Measurements from ENCODE around the gene NOTCH2. TPM values are rescaled to one million over a fixed set of nuclear protein-coding genes. Genes with fewer than 3 reads are reported as not detected.

The NOTCH2 gene
- total and polyA plus RNA-seq, 12 donors, result 5.4 to 138 (median 71.5) TPM

DNA sequence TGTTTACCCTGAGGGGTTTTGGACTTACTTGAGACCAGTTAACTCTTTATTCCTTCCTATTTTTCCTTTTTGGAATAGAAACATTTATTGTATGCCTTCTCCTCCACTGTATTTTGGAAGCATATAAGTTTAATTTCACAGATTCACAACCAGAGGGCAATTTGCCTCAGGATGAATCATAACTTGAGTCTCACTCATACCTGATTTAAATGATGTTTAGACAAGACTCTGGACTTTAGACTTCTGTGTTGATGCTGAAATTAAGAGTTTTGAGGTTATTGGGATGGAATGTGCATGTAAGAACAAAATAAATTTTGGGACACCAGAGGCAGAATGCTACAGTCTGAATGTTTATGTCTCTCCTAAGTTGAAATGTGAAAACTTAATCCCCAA lies 166.0 kb downstream of the NOTCH2 start:
- Histone ChIP-seq H3K4me1 (replicated peaks in 1 of 2) (no peaks in the 10 kb centered on the region), H3K4me3 (no peak overlapping the region), H3K27ac (no peak overlapping the region), H3K36me3 (replicated peaks in 1 of 2) (no peaks in the 10 kb centered on the region), H3K9me3 (replicated peaks in 1 of 3) (no peaks in the 10 kb centered on the region), H3K27me3 (no peaks in the 10 kb centered on the region)
- intact Hi-C loops (cut with DNase I), result no loop called here
- TF ChIP-seq CTCF (IDR thresholded peaks at IDR 0.05) (no peak), POLR2A (IDR thresholded peaks at IDR 0.05) (no peak)
- no peak for DNase-seq

- TF ChIP-seq CTCF (IDR thresholded peaks at IDR 0.05) (no peak), POLR2A (IDR thresholded peaks at IDR 0.05) (no peak)
- no peaks in the 10 kb centered on the region for H3K4me1 ChIP-seq (replicated peaks in 1 of 2)
- H3K27me3 ChIP-seq, result no peaks in the 10 kb centered on the region
- whole genome bisulfite sequencing, 4 donors, result 80 to 94% (median 89%) methylated on average over 4 of the region's 4 CpGs
- no peaks in the 10 kb centered on the region for H3K36me3 ChIP-seq (replicated peaks in 1 of 2)
- no peak overlapping the region for H3K27ac ChIP-seq
- no peak overlapping the region for H3K4me3 ChIP-seq
- H3K9me3 ChIP-seq (replicated peaks in 1 of 3), result no peaks in the 10 kb centered on the region
- no peak for DNase-seq
- intact Hi-C loops (cut with DNase I), result no loop called here
Observed at GRCh38 chr1:119902775-119903442, 166.6 kb downstream of the NOTCH2 start.

GRCh38 chr1:119898981-119899720 lies 170.3 kb downstream of the NOTCH2 start:
- Histone ChIP-seq H3K4me3 (no peak overlapping the region), H3K36me3 (replicated peaks in 1 of 2) (no peaks in the 10 kb centered on the region), H3K9me3 (replicated peaks in 1 of 3) (no peaks in the 10 kb centered on the region), H3K4me1 (replicated peaks in 1 of 2) (no peaks in the 10 kb centered on the region), H3K27ac (no peak overlapping the region), H3K27me3 (peaks cover 5% of the 10 kb centered on the region)
- no peak for TF ChIP-seq CTCF (IDR thresholded peaks at IDR 0.05)
- no peak for TF ChIP-seq POLR2A (IDR thresholded peaks at IDR 0.05)
- no peak for DNase-seq
- intact Hi-C loops (cut with DNase I), result no loop called here
- 79 to 83% (median 82%) methylated on average over 3 of the region's 3 CpGs for WGBS, 4 donors

- 68 to 74% (median 69%) methylated on average over 2 of the region's 2 CpGs for WGBS, 4 donors
- H3K4me1 ChIP-seq (replicated peaks in 1 of 2), result no peaks in the 10 kb centered on the region
- DNase-seq, result no peak
Observed at GRCh38 chr1:119898530-119898929, 170.9 kb downstream of the NOTCH2 start.

More at GRCh38 chr1:119898530-119898929, 170.9 kb downstream of the NOTCH2 start:
- TF ChIP-seq CTCF (IDR thresholded peaks at IDR 0.05) (no peak), POLR2A (IDR thresholded peaks at IDR 0.05) (no peak)
- no peak overlapping the region for H3K27ac ChIP-seq
- peaks cover 5% of the 10 kb centered on the region for H3K27me3 ChIP-seq
- no peaks in the 10 kb centered on the region for H3K9me3 ChIP-seq (replicated peaks in 1 of 3)
- H3K36me3 ChIP-seq (replicated peaks in 1 of 2), result no peaks in the 10 kb centered on the region
- intact Hi-C loops (cut with DNase I), result no loop called here
- no peak overlapping the region for H3K4me3 ChIP-seq

Measured in adrenal gland (tissue), 12 donors.